GM12891 (cell line): Measurements from ENCODE around the gene GNG3.
"Not testable (repeated sequence)": the region's sequence is repeated elsewhere in the genome, so short reads cannot be mapped to it uniquely, and the experiment has no call there.

Source experiments
- DNase-seq: peaks from one replicate; pipeline ENCODE4 v3.0.0; 2011; ENCODE audit warnings: low spot score; ENCODE audit not compliant: insufficient read length
- FAIRE-seq: peaks from 2 replicates; lab custom pipeline; 2011; peaks lifted over from hg19 to GRCh38; lab: Jason Lieb, UNC
- PAX5 ChIP-seq: IDR thresholded peaks from 2 replicates; pipeline ENCODE4 v1.6.1; 2011; ENCODE audit warnings: low read length, moderate library complexity, mild to moderate bottlenecking; ENCODE audit not compliant: insufficient read depth, severe bottlenecking
- POLR2A ChIP-seq: IDR thresholded peaks from 2 replicates; pipeline ENCODE4 v1.6.1; 2011; ENCODE audit warnings: low read depth, low read length, control low read depth
- POLR2AphosphoS5 ChIP-seq: IDR thresholded peaks from 2 replicates; pipeline ENCODE4 v1.6.1; 2011; ENCODE audit warnings: low read depth, low read length, control low read depth
- POU2F2 ChIP-seq: IDR thresholded peaks from 2 replicates; pipeline ENCODE4 v1.6.1; 2011; ENCODE audit warnings: low read depth, mild to moderate bottlenecking, control low read depth, low read length, moderate library complexity
- SPI1 ChIP-seq: IDR thresholded peaks from 2 replicates; pipeline ENCODE4 v1.6.1; 2011; ENCODE audit warnings: low read depth, low read length, control low read depth
- TAF1 ChIP-seq: IDR thresholded peaks from 2 replicates; pipeline ENCODE4 v1.6.1; 2011; ENCODE audit warnings: low read depth, low read length, control low read depth

The GNG3 gene

GRCh38 chr11:62687508-62688396, 19.7 kb upstream of the GNG3 start:
- no peak for FAIRE-seq
- TF ChIP-seq PAX5 = no peak
- TF ChIP-seq TAF1 = no peak
- no peak for TF ChIP-seq POLR2AphosphoS5
- TF ChIP-seq POU2F2 = no peak
- TF ChIP-seq SPI1 = no peak
- no peak for TF ChIP-seq POLR2A
- no peak for DNase-seq

- FAIRE-seq = no peak
These were observed 19.0 kb upstream of the GNG3 start for GRCh38 chr11:62688491-62688890.

GRCh38 chr11:62689421-62690183, 17.9 kb upstream of the GNG3 start, which contains the start of gene LRRN4CL:
Gene LRRN4CL, minus strand, starts transcription at chr11:62689530. Its CDS starts 1,022 bp downstream, at chr11:62688508.
- TF ChIP-seq POLR2AphosphoS5 = no peak
- no peak for TF ChIP-seq TAF1
- no peak for TF ChIP-seq POU2F2
- TF ChIP-seq PAX5 = no peak
- TF ChIP-seq SPI1 = no peak
- TF ChIP-seq POLR2A = no peak
- FAIRE-seq = no peak

More at GRCh38 chr11:62688491-62688890, 19.0 kb upstream of the GNG3 start:
- TF ChIP-seq PAX5 = no peak
- TF ChIP-seq POU2F2 = no peak
- TF ChIP-seq POLR2A = no peak
- no peak for TF ChIP-seq SPI1
- no peak for TF ChIP-seq POLR2AphosphoS5
- TF ChIP-seq TAF1 = no peak
- no peak for DNase-seq

DNA sequence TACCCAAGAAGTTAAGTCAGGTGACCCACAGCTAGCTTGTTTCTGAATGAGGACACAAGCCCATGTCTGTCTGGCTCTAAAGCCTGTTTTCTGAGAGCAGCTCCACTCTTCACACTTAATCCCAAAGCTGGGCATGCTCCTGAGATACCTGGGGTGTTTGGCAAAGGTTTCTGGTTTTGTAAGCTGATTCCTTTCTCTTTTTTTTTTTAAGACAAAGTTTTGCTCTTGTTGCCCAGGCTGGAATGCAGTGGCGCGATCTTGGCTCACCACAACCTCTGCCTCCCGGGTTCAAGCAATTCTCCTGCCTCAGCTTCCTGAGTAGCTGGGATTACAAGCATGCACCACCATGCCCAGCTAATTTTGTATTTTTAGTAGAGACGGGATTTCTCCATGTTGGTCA, 13.9 kb upstream of the GNG3 start:
- FAIRE-seq, DNase-seq: not testable (repeated sequence)

More at GRCh38 chr11:62689421-62690183, 17.9 kb upstream of the GNG3 start, which contains the start of gene LRRN4CL:
- no peak for DNase-seq

DNA sequence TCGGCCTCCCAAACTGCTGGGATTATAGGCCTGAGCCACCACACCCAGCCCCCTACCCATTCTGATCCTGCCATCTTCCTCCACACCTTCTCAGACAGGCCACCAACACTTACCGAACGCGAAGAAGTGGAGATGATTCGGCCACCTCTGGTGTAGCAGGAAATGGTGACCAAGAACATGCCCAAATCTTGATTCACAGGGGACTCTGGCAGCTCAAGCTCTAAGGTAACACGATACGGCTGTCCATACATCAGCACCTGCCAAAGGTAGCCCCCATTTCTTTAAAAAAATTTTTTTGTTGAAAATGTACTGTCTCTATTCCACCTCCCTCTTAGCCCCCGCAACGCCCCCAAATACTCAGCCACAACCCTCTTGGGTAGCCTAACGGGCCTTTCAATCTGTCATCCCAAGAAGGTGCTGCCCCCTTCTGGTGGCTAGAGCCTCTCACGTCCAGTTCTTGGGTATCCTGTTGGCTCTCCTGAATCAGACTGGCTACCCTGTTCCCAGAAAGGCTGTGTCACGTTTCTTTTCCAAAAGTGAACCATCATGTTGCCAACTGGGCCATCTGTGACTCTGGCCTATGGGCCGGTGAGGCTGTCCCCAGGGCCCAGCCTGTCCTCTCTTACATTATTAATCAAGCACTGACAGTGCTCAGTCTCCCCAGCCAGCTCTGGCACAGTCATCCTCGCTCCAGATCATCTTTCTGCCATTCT, 12.9 kb upstream of the GNG3 start:
- DNase-seq = peak; percentile 67
- FAIRE-seq = peak; percentile 76
- TF ChIP-seq POLR2AphosphoS5 (no peak), TAF1 (no peak), SPI1 (no peak), POU2F2 (no peak), PAX5 (no peak), POLR2A (no peak)

DNA sequence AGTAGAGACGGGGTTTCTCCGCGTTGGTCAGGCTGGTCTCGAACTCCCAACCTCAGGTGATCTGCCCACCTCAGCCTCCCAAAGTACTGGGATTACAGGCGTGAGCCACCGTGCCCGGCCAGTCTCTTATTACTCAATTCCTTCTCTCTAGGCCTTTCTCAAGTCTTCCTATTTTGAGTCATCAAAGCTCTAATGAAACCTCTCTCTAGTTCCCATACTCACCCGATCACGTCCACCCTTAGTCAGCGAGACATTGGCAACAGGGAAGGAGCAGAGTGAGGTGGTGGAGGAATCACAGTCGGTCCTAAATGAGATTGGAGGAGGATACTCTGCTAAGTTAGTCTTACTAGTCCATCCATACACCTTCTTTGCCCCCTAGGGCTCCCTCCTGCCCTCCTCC, 5.2 kb upstream of the GNG3 start:
- no peak for TF ChIP-seq TAF1
- TF ChIP-seq POU2F2 = no peak
- no peak for TF ChIP-seq POLR2AphosphoS5
- no peak for TF ChIP-seq POLR2A
- no peak for TF ChIP-seq SPI1
- TF ChIP-seq PAX5 = no peak
- no peak for DNase-seq
- FAIRE-seq = no peak

DNA sequence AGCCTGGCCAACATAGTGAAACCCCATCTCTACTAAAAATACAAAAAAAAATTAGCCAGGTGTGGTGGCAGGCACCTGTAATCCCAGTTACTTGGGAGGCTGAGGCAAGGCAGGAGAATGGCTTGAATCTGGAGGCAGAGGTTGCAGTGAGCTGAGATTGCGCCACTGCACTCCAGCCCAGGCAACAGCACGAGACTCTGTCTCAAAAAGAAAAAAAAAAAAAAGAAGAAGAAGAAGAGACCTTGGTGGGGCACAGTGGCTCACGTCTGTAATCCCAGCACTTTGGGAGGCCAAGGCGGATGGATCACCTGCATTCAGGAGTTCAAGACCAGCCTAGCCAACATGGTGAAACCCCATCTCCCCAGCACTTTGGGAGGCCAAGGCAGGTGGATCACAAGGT, 3.6 kb upstream of the GNG3 start:
- DNase-seq, FAIRE-seq: not testable (repeated sequence)

DNA sequence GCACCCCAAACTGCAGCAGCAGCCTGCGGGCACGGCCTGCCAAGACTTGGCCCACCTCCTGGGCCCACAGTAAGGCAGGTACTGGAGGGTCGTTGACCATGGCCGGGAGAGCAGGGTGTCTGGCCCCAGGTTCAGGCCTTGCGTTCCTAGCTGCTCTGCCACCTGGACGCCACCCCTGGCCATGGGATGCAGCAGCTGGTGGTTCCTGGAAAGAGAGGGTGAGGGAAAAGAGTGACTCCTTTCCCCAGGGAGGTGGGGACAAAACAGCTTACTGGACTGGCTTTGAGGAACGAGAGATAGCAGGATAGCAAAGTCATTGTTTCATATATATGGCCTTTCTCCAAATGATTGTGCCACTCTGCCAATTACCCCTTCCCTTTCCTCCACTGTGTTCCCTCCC, 2.1 kb upstream of the GNG3 start:
- FAIRE-seq (no peak), DNase-seq (no peak)
- no peak for TF ChIP-seq TAF1

DNA sequence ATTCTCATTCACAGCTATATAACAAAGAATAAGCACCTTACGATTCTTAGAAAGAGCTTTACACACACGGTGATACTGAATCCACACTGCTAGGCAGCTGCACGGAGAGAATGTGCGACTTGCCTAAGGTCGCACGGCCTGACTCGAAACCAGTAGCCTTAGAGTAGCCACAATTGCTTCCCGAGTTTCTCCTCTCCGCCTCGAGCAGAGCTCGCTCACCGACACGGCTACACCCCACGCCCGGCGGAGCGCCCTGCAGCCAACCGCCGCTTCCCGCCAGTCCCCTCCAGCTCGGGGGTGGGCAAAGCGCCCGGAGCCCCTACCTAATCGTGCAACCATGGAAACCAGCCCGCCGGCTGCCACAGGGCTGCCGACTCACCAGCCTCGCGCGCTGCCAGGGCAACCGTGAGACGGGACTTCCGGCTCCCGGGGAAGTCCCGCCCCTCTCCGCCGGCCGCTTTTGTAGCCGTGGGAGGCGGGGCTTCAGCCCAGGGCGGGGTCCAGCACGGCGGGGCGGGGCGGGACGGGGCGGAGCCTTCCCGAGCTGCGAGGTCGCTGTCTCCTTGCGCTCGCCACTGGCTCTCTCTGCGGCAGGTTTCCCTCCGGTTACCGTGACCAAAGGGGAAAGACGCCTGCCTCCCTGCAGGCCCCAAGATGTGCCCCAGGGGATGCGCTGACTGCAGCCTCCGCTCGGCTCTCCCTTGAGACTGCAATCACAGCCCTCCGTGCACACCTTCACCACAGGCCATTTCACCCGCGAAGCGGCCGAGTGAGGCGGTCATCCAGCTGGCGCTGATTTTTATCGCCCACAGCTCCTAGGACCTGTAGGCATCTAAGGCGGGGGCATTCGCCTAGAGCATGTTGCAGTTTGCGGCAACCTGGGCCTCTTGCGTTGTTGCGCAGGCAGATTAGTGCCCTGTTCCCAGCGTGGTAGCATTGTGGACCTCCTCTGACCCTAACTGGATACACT, 1.3 kb upstream of the GNG3 start:
- TF ChIP-seq POLR2A (no peak), PAX5 (no peak), POU2F2 (no peak), POLR2AphosphoS5 (no peak), SPI1 (no peak), TAF1 (no peak)
- DNase-seq (peak; percentile 94), FAIRE-seq (peak; percentile 86)
